Astrocyte of the spinal cord (primary cell): ENCODE measurements around the gene OLFM2.

Source experiments
- DNase-seq: peaks from one replicate; pipeline ENCODE4 v3.0.0; 2011; ENCODE audit warnings: low read depth, low spot score
- H3K4me3 ChIP-seq: 2 replicates; pipeline ENCODE4 v1.5.1; 2011; ENCODE audit warnings: low read depth, mild to moderate bottlenecking, low read length, moderate library complexity
- in situ Hi-C: cut with HindIII; loops from 2 replicates; pipeline ENCODE4 v1.10.0; 2017; ENCODE audit warnings: low sequenced_read_pairs
- TF ChIP-seq, protein P1 (sequence below): IDR thresholded peaks from 2 replicates; pipeline ENCODE4 v1.5.1; 2012; ENCODE audit warnings: low read depth, mild to moderate bottlenecking, low read length, inconsistent platforms

The OLFM2 gene

DNA sequence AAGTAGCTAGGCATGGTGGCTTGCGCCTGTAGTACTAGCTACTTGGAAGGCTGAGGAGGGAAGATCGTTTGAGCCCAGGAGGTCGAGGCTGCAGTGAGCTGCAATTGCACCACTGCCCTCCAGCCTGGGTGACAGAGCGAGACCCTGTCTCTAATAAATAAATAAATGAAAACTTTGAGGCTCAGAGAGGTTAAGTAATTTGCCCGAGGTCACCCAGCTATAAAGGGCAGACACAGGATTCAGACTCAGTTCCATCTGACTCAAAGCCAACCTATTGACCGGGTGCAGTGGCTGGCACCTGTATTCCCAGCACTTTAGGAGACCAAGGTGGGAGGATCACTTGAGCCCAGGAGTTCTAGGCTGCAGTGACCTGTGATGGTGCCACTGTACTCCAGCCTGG lies 7.4 kb upstream of the OLFM2 start:
- in situ Hi-C loops: no loop called here
- no peak for DNase-seq
- H3K4me3 ChIP-seq: no peak overlapping the region
- TF ChIP-seq, protein P1, sequence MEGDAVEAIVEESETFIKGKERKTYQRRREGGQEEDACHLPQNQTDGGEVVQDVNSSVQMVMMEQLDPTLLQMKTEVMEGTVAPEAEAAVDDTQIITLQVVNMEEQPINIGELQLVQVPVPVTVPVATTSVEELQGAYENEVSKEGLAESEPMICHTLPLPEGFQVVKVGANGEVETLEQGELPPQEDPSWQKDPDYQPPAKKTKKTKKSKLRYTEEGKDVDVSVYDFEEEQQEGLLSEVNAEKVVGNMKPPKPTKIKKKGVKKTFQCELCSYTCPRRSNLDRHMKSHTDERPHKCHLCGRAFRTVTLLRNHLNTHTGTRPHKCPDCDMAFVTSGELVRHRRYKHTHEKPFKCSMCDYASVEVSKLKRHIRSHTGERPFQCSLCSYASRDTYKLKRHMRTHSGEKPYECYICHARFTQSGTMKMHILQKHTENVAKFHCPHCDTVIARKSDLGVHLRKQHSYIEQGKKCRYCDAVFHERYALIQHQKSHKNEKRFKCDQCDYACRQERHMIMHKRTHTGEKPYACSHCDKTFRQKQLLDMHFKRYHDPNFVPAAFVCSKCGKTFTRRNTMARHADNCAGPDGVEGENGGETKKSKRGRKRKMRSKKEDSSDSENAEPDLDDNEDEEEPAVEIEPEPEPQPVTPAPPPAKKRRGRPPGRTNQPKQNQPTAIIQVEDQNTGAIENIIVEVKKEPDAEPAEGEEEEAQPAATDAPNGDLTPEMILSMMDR: no peak

GRCh38 chr19:9941671-9942070 lies 5.4 kb upstream of the OLFM2 start:
- no peak for DNase-seq
- TF ChIP-seq, protein P1: no peak
- in situ Hi-C loops: no loop called here
- no peak overlapping the region for H3K4me3 ChIP-seq

DNA sequence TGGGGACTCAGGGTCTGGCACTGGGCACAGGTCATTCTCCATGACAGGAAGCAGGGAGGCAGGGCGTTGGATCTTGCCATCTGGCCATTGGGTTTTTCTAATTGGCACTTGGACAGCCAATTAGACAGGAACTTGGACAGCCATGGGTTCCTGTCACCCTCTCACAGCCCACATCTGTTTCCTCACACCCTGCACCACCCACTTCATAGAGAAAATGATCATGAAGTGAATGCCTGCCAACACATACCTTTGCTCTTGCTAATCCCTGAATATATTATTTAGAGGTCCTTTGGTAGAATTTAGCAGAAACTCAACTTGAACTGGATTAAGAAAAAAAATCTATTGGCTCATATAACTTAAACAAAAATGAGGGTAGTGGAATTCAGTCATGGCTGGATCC lies 4.9 kb upstream of the OLFM2 start:
- TF ChIP-seq, protein P1: no peak
- no peak overlapping the region for H3K4me3 ChIP-seq
- in situ Hi-C loops: no loop called here
- no peak for DNase-seq

DNA sequence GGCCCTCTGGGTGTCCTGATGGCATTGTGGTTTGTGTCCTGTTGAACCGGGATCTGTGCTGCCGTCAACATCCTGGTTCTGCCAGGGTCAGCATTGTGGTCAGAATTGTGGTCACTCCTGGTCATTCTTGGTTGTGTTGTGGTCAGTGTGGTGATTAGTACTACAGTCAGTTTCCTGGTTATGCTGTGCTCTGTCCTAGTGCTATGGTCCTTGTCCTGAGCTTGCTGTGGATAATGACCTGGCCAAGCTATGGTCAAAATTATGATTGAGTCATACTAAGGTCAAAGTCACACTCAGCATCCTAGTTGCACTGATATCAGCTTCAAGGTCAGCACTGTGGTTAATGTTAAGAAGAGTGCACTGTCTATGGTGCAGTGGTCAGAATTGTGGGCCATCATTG lies 4.5 kb upstream of the OLFM2 start:
- H3K4me3 ChIP-seq: no peak overlapping the region
- TF ChIP-seq, protein P1: no peak
- no peak for DNase-seq
- in situ Hi-C loops: no loop called here

- DNase-seq: no peak
- in situ Hi-C loops: no loop called here
- no peak overlapping the region for H3K4me3 ChIP-seq
- TF ChIP-seq, protein P1: no peak
These were observed 3.1 kb upstream of the OLFM2 start for GRCh38 chr19:9939301-9939913.

DNA sequence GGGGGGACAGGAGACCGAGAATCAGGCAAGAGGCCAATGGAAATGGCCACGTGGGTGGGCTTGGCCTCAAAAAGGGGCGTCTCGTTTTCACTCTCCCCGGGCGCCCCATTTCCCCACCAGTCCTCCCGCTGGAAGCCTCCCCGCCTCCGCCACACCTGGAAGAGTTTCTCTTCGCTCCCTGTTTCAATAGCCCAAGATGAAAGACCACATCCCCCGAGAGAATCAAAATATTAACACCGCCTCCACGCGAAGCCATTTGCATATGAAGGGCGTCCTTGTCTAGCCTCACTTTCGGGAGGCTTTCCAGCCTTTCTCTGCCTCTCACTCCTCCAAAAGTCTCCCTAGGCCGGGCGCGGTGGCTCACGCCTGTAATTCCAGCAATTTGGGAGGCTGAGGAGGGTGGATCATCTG lies 691 bp upstream of the OLFM2 start:
- TF ChIP-seq, protein P1: no peak
- H3K4me3 ChIP-seq: no peak overlapping the region
- DNase-seq: no peak
- in situ Hi-C loops: no loop called here
